ENCODE data around the gene GFAP.

The GFAP gene

DNA sequence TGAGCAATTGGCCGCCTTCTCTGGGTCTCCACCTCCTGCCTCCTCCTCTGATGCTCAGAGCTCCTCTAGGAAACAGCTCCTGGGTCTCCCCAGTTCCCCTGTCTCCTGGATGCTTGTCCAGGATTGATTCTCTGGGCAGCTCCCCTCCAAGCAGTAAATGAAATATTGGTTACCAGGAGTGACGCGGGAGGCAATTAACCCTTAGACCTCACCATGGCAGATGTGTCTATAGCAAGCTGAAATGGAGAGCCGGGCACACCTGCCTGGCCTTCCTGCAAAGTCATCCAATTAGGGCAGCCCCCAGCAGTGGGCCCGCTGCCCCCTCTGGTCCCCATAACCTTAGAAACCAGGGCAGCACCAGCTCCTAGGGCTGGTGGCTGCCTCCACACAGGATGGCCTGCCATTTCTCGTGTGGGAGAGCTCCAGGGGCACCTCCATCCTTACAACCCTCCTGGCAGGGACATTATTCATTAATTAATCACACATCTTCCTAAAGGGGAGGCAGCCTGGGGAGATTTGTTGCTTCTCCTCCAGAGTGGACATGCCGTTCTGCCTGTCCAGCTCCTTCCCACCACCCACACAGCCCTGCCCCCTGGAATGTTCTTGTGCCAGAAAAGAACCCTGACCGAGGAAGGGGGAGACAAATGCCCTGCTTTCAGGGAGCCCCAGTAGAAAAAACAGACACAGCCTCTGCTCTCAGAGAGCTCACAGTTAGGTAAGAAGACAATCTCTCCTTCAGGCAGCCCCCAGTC lies 40.5 kb upstream of the GFAP start:
- TF ChIP-seq YY1 (IDR thresholded peaks at IDR 0.05; ENCODE audit: low read depth): no peak
- TF ChIP-seq TAF1 (IDR thresholded peaks at IDR 0.05; ENCODE audit: low read depth): no peak
- TF ChIP-seq NFIC (IDR thresholded peaks at IDR 0.05): no peak
- TF ChIP-seq, protein P1, sequence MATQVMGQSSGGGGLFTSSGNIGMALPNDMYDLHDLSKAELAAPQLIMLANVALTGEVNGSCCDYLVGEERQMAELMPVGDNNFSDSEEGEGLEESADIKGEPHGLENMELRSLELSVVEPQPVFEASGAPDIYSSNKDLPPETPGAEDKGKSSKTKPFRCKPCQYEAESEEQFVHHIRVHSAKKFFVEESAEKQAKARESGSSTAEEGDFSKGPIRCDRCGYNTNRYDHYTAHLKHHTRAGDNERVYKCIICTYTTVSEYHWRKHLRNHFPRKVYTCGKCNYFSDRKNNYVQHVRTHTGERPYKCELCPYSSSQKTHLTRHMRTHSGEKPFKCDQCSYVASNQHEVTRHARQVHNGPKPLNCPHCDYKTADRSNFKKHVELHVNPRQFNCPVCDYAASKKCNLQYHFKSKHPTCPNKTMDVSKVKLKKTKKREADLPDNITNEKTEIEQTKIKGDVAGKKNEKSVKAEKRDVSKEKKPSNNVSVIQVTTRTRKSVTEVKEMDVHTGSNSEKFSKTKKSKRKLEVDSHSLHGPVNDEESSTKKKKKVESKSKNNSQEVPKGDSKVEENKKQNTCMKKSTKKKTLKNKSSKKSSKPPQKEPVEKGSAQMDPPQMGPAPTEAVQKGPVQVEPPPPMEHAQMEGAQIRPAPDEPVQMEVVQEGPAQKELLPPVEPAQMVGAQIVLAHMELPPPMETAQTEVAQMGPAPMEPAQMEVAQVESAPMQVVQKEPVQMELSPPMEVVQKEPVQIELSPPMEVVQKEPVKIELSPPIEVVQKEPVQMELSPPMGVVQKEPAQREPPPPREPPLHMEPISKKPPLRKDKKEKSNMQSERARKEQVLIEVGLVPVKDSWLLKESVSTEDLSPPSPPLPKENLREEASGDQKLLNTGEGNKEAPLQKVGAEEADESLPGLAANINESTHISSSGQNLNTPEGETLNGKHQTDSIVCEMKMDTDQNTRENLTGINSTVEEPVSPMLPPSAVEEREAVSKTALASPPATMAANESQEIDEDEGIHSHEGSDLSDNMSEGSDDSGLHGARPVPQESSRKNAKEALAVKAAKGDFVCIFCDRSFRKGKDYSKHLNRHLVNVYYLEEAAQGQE (IDR thresholded peaks at IDR 0.05; ENCODE audit: low read depth): no peak
- TF ChIP-seq EP300 (IDR thresholded peaks at IDR 0.05; ENCODE audit: borderline replicate concordance): no peak
- TF ChIP-seq FOXM1 (IDR thresholded peaks at IDR 0.05; ENCODE audit: borderline replicate concordance, low read depth): no peak
- no peak for TF ChIP-seq RAD21 (IDR thresholded peaks at IDR 0.05; ENCODE audit: low read depth)
- no peak for TF ChIP-seq CEBPB (IDR thresholded peaks at IDR 0.05)
- TF ChIP-seq ZBTB7A (IDR thresholded peaks at IDR 0.05; ENCODE audit: low read depth): no peak
- TF ChIP-seq TCF12 (IDR thresholded peaks at IDR 0.05; ENCODE audit: low read depth): no peak
- no peak for TF ChIP-seq TEAD4 (IDR thresholded peaks at IDR 0.05)

DNA sequence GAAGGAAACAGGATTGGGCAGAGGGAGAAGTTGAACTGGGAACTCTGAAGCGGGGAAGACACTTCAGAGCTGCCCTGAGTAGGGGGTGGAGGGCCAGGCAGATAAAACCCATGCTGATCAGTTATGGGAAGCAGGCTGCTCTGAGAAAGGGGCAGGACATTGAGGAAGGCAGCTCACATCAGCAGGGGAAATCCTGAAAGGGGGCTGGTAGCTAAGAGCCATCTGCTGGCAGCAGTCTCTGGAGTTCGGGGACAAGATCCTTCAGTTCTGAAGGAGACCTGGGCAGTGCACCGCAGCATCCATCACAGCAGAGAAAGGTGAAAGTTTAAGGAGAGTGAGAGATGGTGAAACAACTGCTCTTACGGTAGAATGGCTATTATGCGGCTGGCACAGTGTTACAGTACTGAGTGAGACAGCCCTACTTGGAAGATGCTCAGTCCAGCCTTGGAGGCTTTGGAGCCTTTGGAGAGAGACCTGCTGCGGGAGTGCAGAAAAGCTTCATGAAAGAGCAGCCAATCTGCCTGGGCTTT lies 37.7 kb upstream of the GFAP start:
- TF ChIP-seq TEAD4 (IDR thresholded peaks at IDR 0.05) (no peak), EP300 (IDR thresholded peaks at IDR 0.05; ENCODE audit: borderline replicate concordance) (no peak), EGR1 (IDR thresholded peaks at IDR 0.05) (no peak), FOXM1 (IDR thresholded peaks at IDR 0.05; ENCODE audit: borderline replicate concordance, low read depth) (no peak), NFIC (IDR thresholded peaks at IDR 0.05) (no peak), TCF12 (IDR thresholded peaks at IDR 0.05; ENCODE audit: low read depth) (no peak), CEBPB (IDR thresholded peaks at IDR 0.05) (no peak)
- TF ChIP-seq, protein P1 (IDR thresholded peaks at IDR 0.05; ENCODE audit: low read depth): no peak
- TF ChIP-seq, protein P2, sequence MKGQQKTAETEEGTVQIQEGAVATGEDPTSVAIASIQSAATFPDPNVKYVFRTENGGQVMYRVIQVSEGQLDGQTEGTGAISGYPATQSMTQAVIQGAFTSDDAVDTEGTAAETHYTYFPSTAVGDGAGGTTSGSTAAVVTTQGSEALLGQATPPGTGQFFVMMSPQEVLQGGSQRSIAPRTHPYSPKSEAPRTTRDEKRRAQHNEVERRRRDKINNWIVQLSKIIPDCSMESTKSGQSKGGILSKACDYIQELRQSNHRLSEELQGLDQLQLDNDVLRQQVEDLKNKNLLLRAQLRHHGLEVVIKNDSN (IDR thresholded peaks at IDR 0.05): no peak

DNA sequence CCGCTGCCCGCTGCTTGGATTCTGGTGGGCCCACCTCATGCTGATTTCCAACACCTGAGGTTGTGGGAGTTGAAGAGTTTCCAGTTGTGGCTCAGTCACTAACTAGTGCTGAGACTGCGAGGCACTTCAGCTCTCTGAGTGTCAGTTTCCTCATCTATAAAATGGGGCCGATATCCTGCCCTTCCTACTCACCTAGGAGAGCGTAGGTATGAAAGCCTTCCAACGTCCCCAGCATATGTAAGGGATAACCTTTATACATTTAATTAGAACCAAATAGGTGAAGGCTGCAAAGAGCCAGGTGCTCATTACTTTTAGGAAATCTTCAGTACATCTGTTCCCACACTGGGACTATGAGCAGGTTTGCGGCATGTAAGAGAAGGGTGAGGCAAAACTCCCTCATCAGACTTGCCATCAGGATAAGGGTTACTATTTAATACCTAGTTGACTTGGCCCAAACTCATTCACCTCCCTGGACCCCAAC lies 33.1 kb upstream of the GFAP start:
- TF ChIP-seq TAF1 (IDR thresholded peaks at IDR 0.05; ENCODE audit: low read depth) (no peak), EP300 (IDR thresholded peaks at IDR 0.05; ENCODE audit: borderline replicate concordance) (no peak), TCF12 (IDR thresholded peaks at IDR 0.05; ENCODE audit: low read depth) (no peak), CREB1 (IDR thresholded peaks at IDR 0.05; ENCODE audit: low read depth) (no peak), EGR1 (IDR thresholded peaks at IDR 0.05) (no peak), YY1 (IDR thresholded peaks at IDR 0.05; ENCODE audit: low read depth) (no peak), NFIC (IDR thresholded peaks at IDR 0.05) (no peak), ZBTB7A (IDR thresholded peaks at IDR 0.05; ENCODE audit: low read depth) (no peak), FOXM1 (IDR thresholded peaks at IDR 0.05; ENCODE audit: borderline replicate concordance, low read depth) (no peak), RAD21 (IDR thresholded peaks at IDR 0.05; ENCODE audit: low read depth) (no peak), CEBPB (IDR thresholded peaks at IDR 0.05) (no peak), TEAD4 (IDR thresholded peaks at IDR 0.05) (no peak)
- TF ChIP-seq, protein P1 (IDR thresholded peaks at IDR 0.05; ENCODE audit: low read depth): no peak
- TF ChIP-seq, protein P3, sequence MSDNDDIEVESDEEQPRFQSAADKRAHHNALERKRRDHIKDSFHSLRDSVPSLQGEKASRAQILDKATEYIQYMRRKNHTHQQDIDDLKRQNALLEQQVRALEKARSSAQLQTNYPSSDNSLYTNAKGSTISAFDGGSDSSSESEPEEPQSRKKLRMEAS (IDR thresholded peaks at IDR 0.05): no peak
- TF ChIP-seq, protein P2 (IDR thresholded peaks at IDR 0.05): no peak

Measured in Ishikawa (cell line).